HG02885 (cell line): ENCODE data around the gene TBL1X.

ENCODE experiments used
- ATAC-seq: cut with Tn5 transposase; IDR thresholded peaks from one replicate; pipeline ENCODE4 v1.9.1; 2021; ENCODE audit warnings: mild to moderate bottlenecking; ENCODE audit not compliant: unreplicated experiment, poor library complexity

TBL1X gene

GRCh38 chrX:9687899-9688298, 223.0 kb downstream of the TBL1X start:
- no peak for ATAC-seq

- no peak for ATAC-seq
Observed at GRCh38 chrX:9688833-9689232, 224.0 kb downstream of the TBL1X start.

- no peak for ATAC-seq
Observed at GRCh38 chrX:9690046-9690445, 225.2 kb downstream of the TBL1X start.

DNA sequence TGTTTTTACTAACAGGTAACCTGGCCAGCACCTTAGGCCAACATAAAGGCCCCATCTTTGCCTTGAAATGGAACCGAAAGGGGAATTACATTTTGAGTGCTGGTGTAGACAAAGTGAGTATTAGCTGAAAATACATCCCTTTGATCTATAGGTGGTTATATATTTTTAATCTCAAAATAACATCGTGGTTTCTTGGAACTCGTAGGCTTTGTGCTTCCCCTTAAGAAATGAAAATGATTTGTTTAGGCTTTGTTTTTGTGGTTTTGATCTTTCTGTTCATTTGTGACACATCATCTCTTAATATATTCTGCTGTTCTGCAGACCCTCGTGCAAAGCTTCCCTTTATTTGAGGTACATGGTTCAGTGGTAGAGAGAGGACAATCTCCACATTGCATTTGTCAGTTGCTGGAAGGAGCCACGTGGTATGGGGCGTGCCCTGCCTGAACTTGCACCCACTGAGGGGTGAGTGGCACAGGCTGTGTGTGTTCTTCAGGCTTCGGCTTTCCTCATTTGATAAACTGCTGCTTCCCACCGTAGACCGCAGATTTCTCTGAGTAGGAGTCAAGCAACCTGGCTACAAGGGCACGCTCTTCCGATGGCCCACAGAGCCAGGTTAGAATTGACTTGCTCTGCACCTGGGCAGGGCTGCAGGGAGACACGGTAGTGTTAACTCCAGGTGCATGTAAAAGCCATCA, 228.6 kb downstream of the TBL1X start:
- ATAC-seq, result no peak

GRCh38 chrX:9698576-9698975, 233.7 kb downstream of the TBL1X start:
- ATAC-seq, result no peak

- no peak for ATAC-seq
Observed at GRCh38 chrX:9700555-9700954, 235.7 kb downstream of the TBL1X start.

- ATAC-seq, result no peak
Observed at GRCh38 chrX:9701790-9702189, 236.9 kb downstream of the TBL1X start.

DNA sequence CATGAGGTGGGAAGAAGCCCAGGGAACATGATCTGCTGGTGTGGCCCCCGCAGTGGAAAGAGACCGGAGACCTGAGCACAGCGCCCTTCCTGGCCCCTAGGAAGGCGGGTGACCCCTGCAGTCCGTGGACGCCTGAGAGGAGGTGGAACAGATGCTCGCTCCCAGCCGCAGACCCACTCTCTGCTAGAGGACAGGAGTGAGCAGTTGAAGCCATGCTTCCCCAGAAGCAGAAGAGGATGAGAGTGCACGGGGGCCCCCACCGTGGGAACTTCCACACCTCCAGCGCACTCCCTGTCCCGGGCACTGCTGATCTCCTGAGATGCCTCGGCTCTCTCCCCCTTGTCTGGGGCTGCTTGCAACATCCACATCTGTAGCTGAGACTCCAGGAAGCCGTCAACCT, 238.5 kb downstream of the TBL1X start:
- no peak for ATAC-seq

- no peak for ATAC-seq
Observed at GRCh38 chrX:9704876-9705465, 240.1 kb downstream of the TBL1X start.

DNA sequence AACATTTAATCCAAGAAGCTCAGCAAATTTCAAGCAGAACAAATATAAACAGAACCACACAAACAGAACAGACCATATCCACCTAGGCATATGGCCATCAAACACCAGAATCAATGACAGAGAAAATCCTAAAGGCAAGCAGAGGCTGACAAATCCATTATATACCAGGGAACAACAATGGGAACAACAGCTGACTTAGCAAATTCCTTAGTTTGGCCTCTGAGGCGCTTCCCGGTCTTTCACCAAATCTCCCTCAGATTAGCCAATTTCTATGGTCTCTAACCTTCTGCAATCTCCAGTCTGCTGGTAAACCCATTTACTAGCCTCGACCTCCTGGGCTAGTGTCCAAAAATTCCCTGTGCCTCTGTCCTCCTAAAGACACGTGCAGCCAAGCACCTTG, 241.6 kb downstream of the TBL1X start:
- no peak for ATAC-seq

DNA sequence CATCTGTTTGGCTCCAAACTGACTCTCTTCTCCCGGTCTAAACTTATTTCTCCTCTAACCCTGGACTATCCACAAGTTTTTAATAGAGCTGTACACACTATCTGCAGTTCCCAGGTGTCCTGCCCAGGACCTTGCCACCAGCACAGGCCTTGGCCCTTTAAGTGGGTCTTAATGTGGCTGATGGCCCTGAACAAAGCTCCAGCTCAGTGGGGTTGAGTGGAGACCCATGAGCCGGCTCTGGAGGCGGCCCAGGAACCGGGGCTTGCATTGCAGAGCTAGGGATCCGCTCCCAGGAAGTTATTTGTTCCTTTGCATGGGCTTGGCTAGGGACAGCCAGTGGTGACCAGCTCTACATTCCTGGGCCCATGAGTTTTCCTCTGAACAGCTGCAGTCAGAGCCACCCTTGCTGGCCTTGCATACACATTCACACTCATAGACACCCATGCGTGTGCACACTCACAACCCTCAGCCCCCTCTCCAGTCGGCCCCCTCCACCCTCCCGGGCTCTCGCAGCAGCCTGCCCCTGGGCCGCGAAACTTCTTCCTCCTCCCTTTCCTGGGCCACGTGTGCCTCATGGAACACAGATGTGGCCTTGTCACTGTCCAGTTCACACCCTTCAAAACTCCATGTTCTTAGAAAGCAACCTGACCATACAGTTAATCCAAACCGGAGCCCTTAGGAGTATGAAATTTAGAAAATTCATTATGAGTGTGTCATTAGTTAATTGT, 242.6 kb downstream of the TBL1X start:
- no peak for ATAC-seq

- no peak for ATAC-seq
Observed at GRCh38 chrX:9708086-9708485, 243.2 kb downstream of the TBL1X start.

DNA sequence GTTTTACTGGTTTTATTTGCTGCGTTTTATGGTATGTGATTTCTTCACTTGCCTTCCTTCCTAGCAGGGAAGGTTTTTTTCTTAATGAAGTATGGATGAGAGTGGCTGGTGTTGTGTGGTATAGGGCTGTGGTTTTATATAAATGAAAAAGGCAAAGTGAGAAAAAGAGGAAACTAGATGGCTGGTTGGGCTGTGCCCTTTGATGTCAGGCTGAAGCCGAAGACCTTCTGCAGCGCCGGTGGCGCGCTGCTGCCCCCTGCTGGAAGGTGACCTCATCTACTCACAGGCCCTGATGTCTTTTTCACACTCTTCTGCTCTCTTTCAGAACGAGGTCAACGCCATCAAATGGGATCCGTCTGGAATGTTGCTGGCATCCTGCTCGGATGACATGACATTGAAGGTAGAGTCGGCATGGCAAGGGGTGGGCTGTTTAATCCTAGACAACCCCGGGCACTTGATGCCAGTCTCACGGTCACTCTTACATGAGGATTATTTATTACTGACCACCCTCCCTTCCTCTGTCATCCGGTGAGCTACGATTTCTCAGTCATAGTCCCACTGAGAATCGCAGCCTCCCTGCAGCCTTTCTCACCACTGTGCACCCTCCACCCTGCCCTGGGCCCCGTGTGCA, 244.2 kb downstream of the TBL1X start:
- ATAC-seq, result peak; percentile 93

GRCh38 chrX:9710332-9710731, 245.5 kb downstream of the TBL1X start:
- ATAC-seq, result no peak

DNA sequence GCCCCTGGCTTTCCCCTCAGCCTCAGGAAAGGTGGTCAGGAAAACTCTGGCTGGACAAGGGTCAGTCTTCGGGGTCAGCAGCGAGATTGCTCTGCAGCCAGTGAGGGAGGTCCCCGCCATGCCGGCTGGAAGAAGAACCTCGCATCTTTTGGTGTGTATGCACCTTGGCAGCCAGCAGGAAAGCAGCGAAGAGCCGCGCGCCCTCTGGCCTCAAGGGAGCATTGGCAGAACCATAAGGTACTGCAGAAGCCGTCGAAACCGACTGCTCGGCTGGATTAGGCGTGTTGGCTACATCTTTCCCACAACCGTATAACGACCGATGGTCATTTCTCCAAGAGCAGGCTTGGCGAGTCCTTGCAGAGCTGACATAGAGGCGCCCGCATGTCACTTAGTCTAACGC, 252.5 kb downstream of the TBL1X start:
- ATAC-seq, result no peak

- no peak for ATAC-seq
Observed at GRCh38 chrX:9724711-9725110, 259.9 kb downstream of the TBL1X start.

- ATAC-seq, result no peak
Observed at GRCh38 chrX:9728261-9728660, 263.4 kb downstream of the TBL1X start.

GRCh38 chrX:9729171-9729885, 264.5 kb downstream of the TBL1X start:
- no peak for ATAC-seq

DNA sequence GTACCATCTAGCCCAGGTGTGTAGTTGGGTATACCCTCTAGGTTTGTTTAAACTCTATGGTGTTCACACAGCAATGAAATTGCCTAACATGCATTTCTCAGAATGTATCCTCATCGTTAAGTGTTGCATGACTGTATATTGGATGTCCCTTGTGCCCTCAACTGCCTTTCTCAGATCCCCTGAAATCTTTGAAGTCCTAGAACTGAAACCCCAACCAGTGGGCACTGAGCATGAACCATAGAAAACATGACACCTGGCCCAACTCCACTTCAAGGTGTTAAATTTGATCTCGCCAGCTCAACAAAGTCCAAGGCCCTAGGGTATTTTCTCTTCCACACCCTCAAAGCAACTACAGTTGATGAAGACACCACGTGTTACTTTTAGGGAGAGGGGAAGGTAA, 265.2 kb downstream of the TBL1X start:
- ATAC-seq, result no peak

DNA sequence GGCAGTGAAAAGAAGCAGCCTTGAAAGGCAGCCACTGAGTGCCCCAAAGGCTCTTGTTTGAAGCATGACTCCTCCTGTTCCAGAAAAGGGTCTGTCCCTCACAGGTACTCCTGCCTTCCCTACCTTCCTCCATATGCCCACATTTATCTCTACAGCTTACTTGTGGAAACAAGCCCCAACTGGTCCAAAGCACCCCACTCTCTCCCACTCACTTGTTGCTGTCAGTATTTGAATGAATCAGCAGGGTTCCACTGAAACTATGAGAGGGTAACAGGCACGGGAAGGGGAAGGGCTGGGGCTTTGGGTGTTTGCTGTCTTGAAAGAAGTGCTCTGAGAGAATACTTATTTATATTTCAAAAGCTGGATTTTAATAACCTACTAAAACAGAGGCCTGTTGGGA, 265.9 kb downstream of the TBL1X start:
- ATAC-seq, result peak; percentile 73

- ATAC-seq, result no peak
Observed at GRCh38 chrX:9737363-9737762, 272.5 kb downstream of the TBL1X start.
